ENCODE data around the gene LYVE1. TPM values are rescaled to one million over a fixed set of nuclear protein-coding genes. Genes with fewer than 3 reads are reported as not detected.
A peak's percentile ranks its signal among the peaks of the same experiment; 100 is the strongest.

LYVE1 gene
- total and polyA plus RNA-seq, 2 donors from 2014 or later: 10.0 to 101 TPM

DNA sequence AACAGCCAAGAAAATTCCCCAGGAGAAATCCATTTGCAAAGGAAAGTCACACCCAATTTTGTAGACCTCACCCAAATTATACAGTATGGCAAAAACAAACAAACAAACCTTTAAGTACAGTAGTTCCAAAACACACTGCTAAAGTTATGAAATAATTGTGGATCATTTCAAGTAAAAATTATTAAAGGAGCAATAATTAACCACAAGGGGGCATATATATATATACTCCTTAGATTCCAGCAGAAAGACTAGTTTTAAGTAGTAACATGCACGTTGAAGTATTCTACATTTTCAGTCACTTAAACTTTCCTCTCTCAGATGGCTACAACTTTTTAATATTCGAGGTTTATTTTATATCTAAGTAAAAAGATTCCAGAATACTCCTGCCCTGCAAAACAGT lies 54.3 kb downstream of the LYVE1 start:
- no peak overlapping the region for H3K27ac ChIP-seq (ENCODE audit: low read depth in 2 of 2, low read length in 2 of 2)
- H3K27me3 ChIP-seq (ENCODE audit: control insufficient read depth, insufficient read depth, low read length): no peaks in the 10 kb centered on the region
- FAIRE-seq (no peak), DNase-seq (no peak)
- peaks cover 0 to 2% (median 0%) of the 10 kb centered on the region in 3 donors for H3K36me3 ChIP-seq (ENCODE audit: control insufficient read depth in 2 of 3, insufficient read depth in 3 of 3, low read length in 3 of 3)
- no peaks in the 10 kb centered on the region for H3K4me1 ChIP-seq (ENCODE audit: control insufficient read depth in 2 of 3, insufficient read depth in 2 of 3, low read depth in 1 of 3, low read length in 3 of 3)
- H3K9me3 ChIP-seq (ENCODE audit: control insufficient read depth in 2 of 3, insufficient read depth in 1 of 3, low read length in 3 of 3): no peaks in the 10 kb centered on the region
- H3K9ac ChIP-seq (ENCODE audit: low read length in 3 of 3): no peak overlapping the region
- intact Hi-C loops (cut with DNase I): no loop called here
- TF ChIP-seq, protein P1, sequence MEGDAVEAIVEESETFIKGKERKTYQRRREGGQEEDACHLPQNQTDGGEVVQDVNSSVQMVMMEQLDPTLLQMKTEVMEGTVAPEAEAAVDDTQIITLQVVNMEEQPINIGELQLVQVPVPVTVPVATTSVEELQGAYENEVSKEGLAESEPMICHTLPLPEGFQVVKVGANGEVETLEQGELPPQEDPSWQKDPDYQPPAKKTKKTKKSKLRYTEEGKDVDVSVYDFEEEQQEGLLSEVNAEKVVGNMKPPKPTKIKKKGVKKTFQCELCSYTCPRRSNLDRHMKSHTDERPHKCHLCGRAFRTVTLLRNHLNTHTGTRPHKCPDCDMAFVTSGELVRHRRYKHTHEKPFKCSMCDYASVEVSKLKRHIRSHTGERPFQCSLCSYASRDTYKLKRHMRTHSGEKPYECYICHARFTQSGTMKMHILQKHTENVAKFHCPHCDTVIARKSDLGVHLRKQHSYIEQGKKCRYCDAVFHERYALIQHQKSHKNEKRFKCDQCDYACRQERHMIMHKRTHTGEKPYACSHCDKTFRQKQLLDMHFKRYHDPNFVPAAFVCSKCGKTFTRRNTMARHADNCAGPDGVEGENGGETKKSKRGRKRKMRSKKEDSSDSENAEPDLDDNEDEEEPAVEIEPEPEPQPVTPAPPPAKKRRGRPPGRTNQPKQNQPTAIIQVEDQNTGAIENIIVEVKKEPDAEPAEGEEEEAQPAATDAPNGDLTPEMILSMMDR (IDR thresholded peaks at IDR 0.05; ENCODE audit: borderline replicate concordance, extremely low read depth, insufficient read depth): no peak
- no peak overlapping the region for H3K4me3 ChIP-seq (ENCODE audit: low read length in 3 of 3)

DNA sequence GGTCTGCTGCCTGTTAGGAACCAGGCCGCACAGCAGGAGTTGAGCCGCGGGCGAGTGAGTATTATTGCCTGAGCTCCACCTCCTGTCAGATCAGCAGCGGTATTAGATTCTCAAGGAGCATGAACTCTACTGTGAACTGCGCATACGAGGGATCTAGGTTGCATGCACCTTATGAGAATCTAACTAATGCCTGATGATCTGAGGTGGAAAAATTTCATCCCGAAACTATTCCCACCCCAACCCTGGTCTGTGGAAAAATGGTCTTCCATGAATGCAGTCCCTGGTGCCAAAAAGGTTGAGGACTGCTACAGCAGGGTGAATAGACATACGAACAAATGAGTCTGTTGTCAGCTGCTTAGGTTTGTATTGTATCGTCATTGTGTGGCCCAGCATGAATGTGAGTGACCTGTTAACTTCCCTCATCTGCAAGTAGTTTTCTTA lies 57.3 kb downstream of the LYVE1 start:
- peaks cover 0 to 2% (median 0%) of the 10 kb centered on the region in 3 donors for H3K36me3 ChIP-seq (ENCODE audit: control insufficient read depth in 2 of 3, insufficient read depth in 3 of 3, low read length in 3 of 3)
- no peak overlapping the region for H3K27ac ChIP-seq (ENCODE audit: low read depth in 2 of 2, low read length in 2 of 2)
- DNase-seq (peak in 2 of 5 donors; percentile 10 to 26), FAIRE-seq (no peak)
- H3K4me3 ChIP-seq (ENCODE audit: low read length in 3 of 3): no peak overlapping the region
- no peaks in the 10 kb centered on the region for H3K4me1 ChIP-seq (ENCODE audit: control insufficient read depth in 2 of 3, insufficient read depth in 2 of 3, low read depth in 1 of 3, low read length in 3 of 3)
- H3K9me3 ChIP-seq (ENCODE audit: control insufficient read depth in 2 of 3, insufficient read depth in 1 of 3, low read length in 3 of 3): no peaks in the 10 kb centered on the region
- no peak overlapping the region for H3K9ac ChIP-seq (ENCODE audit: low read length in 3 of 3)
- no peaks in the 10 kb centered on the region for H3K27me3 ChIP-seq (ENCODE audit: control insufficient read depth, insufficient read depth, low read length)
- intact Hi-C loops (cut with DNase I): no loop called here
- TF ChIP-seq, protein P1 (IDR thresholded peaks at IDR 0.05; ENCODE audit: borderline replicate concordance, extremely low read depth, insufficient read depth): no peak

Other genes with a start within 250 kb of the LYVE1 start
- 16.5 TPM for gene AMPD3, start 113.4 kb downstream of the LYVE1 start, total RNA-seq
- 8.4 TPM for gene AMPD3, start 113.4 kb downstream of the LYVE1 start, polyA plus RNA-seq (ENCODE audit: insufficient read depth, low read depth, low replicate concordance)
- gene RNF141, start 27.5 kb downstream of the LYVE1 start, total RNA-seq: 35.8 TPM
- gene RNF141, start 27.5 kb downstream of the LYVE1 start, polyA plus RNA-seq (ENCODE audit: insufficient read depth, low read depth, low replicate concordance): 20.5 TPM
- 38.1 TPM for gene IRAG1, start 125.1 kb upstream of the LYVE1 start, total RNA-seq
- 7.0 TPM for gene IRAG1, start 125.1 kb upstream of the LYVE1 start, polyA plus RNA-seq (ENCODE audit: insufficient read depth, low read depth, low replicate concordance)
- gene CTR9, start 182.6 kb upstream of the LYVE1 start, total RNA-seq: 33.3 TPM
- gene CTR9, start 182.6 kb upstream of the LYVE1 start, polyA plus RNA-seq (ENCODE audit: insufficient read depth, low read depth, low replicate concordance): 16.7 TPM
- gene EIF4G2, start 240.3 kb upstream of the LYVE1 start, total RNA-seq: 716 TPM
- 238 TPM for gene EIF4G2, start 240.3 kb upstream of the LYVE1 start, polyA plus RNA-seq (ENCODE audit: insufficient read depth, low read depth, low replicate concordance)